LNCaP clone FGC (cell line): ENCODE results near the gene CCDC88C.
A peak's percentile ranks its signal among the peaks of the same experiment; 100 is the strongest.

Experiments used
- DNase-seq: peaks from one replicate; pipeline ENCODE4 v3.0.0-alpha.2; 2011; ENCODE audit warnings: low read depth
- H3K4me3 ChIP-seq: 2 replicates; pipeline ENCODE4 v1.5.1; 2011; ENCODE audit warnings: mild to moderate bottlenecking, low read depth, low read length, control low read depth
- TF ChIP-seq, protein P1 (sequence below): IDR thresholded peaks from 2 replicates; pipeline ENCODE4 v1.5.1; 2012; ENCODE audit warnings: mild to moderate bottlenecking; ENCODE audit not compliant: control insufficient read depth, insufficient read depth; ENCODE audit errors: extremely low read depth

The CCDC88C gene

DNA sequence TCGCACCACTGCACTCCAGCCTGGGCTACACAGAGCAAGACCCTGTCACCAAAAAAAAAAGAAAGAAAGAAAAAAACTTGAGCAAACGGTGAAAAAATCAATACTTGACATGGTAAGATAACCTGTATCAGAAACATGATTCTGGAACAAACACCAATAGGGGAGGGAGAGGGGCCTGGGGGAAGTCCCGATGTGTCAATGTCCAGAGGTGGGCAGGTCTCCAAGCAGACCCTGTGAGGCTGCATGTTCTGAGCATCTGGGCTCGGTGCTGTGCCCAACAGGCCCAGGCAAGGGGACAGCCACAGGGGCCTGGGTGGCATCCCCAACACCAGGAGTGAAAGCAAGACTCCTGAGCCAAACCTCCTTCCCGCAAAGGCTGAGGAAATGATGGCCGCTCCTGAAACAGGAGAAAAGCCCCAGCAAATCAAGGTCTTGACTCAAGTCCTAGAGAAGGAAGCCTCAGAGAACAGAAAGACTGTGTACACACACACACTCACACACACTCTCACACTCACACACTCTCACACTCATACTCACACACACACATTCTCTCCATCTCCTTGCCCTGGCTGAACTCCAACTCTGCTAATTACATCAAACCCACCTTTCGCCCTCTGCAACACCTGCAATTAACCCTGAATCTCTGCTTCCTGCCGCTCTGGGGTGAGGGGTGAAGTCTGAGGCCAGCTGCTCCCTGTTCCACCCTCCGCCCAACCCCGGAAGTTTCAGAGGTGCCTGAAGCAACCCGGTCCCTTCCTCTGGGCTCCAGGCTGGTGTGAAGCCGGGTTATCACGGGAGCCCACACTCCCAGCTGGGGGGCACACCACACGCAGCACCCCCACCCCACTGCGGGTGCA is 20.4 kb downstream of the CCDC88C start:
- no peak for DNase-seq
- no peak overlapping the region; the same call in 1 of the 2 replicates for H3K4me3 ChIP-seq
- TF ChIP-seq, protein P1, sequence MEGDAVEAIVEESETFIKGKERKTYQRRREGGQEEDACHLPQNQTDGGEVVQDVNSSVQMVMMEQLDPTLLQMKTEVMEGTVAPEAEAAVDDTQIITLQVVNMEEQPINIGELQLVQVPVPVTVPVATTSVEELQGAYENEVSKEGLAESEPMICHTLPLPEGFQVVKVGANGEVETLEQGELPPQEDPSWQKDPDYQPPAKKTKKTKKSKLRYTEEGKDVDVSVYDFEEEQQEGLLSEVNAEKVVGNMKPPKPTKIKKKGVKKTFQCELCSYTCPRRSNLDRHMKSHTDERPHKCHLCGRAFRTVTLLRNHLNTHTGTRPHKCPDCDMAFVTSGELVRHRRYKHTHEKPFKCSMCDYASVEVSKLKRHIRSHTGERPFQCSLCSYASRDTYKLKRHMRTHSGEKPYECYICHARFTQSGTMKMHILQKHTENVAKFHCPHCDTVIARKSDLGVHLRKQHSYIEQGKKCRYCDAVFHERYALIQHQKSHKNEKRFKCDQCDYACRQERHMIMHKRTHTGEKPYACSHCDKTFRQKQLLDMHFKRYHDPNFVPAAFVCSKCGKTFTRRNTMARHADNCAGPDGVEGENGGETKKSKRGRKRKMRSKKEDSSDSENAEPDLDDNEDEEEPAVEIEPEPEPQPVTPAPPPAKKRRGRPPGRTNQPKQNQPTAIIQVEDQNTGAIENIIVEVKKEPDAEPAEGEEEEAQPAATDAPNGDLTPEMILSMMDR, result no peak

DNA sequence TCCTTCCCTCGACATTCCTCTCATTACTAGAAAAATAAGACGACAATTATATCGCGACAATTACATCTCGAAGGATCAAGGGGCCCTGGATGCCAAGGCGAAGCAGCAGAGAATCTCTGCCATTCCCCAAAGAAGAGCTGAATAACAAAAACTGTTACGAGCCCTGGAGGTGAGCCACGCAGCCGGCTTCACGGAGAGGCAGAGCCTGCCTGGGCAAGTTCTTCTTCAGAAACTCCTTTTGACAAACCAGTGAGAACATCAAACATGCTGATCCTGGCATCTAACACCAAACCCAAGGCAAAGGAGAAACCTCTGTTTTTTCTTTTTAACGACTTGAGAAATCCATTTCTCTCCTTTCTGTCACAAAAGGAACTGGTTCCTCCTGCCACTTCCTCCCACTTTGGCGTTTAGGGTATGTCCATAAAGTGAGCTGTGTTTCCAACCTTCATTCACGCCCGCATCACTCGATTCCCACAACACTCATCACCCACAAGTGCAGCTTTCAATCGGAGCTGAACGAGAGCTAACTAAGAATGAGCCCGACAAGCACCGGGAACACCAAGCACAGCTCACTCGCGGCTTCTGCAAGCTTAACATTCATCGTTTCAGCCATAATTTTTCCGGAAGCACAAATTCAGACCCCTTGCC is 21.5 kb downstream of the CCDC88C start:
- peak overlapping the region; percentile 34 for H3K4me3 ChIP-seq
- DNase-seq, result peak; percentile 82
- TF ChIP-seq, protein P1, result no peak

DNA sequence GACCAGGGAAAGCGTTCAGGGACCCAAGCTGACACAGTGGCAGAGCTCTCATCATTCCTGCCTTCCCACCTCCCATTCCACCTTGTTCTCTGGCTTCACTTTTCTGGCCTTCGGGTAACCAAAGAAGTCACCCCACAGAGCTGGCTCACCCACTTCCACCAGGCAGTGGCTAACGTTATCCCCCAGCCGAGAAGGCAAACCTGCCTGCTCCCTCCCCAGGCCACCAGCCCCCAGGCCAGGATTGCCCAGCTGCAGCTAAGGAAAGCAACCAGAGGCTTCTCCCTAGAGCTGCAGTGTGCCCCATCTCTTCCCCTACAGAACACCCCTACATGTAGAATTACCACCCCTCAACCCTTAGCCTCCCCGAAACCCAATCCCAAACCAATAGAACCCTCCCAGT is 22.2 kb downstream of the CCDC88C start:
- TF ChIP-seq, protein P1, result no peak
- peak overlapping the region; percentile 34 for H3K4me3 ChIP-seq
- no peak for DNase-seq

DNA sequence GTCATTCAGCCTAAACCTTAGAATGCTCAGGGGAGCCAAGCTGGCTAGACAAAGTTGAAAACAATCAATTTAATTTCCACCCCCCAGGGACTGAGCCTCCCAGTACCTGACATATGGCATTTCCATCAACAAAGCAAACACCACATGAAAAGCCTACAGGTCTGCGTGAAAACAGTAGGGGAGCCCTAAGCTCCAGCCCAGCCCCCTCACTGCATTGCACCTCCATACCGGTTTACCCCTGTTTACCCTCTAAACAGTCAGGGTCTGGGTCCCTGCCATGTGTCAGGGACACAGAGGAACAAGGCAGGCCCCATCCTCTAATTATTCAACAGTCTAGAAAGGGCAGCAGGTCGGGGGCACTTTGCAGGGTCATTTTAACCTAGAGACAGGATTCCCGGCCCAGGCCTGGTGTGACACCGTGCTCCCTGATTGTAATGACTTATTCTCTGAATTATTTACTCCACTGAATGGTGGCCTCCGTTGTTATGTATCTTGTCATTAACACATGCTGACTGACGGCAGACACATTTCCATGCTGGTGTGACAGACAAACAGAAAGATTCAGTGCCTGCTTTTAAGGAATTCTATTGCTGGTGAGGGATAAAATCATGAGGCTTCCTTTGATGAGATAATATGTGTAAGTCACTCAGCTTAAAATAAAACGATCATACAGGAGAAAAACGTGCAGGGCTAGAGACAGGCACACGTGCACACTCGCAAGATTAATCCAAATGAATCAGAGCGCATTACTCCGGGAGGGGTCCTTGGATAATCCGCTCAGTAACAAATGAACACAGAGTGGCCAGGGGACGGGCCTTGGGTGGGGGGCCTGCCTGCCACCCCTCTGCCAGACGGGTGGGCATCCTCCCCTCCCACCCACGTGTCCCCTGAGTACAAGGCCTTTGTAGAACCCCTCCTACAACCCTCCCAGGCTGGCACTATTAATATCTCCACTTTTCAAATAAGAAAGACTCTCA is 23.2 kb downstream of the CCDC88C start:
- TF ChIP-seq, protein P1, result no peak
- no peak overlapping the region for H3K4me3 ChIP-seq
- no peak for DNase-seq

DNA sequence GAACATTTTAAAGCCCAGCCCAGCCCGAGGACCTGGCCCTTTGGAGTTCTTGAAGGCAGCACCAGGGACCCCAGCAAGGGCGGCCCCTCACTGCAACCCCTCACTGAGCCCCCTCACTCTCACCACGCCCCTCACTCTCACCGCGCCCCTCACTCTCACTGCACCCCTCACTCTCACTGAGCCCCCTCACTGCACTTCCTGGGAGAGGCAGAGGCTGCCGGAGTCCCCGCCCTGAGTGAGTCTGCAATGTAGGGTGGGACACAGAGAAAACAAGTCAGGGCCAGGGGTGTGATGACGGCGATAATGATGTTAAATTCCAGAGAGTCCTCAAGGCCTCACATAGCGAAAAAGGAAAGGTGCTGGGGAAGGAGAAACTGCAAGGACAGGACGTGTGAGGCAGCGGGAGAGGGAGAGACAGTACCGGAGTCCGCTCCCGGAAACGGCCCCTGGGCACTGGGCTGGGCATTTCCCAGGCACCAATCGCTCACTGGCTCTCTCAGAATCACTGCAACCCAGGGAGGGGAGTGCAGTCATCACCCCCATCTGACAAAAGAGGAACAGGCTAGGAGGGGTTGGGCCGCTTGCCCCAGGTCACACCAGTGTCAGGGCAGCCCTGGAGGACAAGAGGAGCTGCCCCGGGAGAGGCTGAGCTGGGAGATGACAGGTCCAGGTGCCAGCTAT is 24.9 kb downstream of the CCDC88C start:
- TF ChIP-seq, protein P1, result no peak
- H3K4me3 ChIP-seq, result no peak overlapping the region
- no peak for DNase-seq

DNA sequence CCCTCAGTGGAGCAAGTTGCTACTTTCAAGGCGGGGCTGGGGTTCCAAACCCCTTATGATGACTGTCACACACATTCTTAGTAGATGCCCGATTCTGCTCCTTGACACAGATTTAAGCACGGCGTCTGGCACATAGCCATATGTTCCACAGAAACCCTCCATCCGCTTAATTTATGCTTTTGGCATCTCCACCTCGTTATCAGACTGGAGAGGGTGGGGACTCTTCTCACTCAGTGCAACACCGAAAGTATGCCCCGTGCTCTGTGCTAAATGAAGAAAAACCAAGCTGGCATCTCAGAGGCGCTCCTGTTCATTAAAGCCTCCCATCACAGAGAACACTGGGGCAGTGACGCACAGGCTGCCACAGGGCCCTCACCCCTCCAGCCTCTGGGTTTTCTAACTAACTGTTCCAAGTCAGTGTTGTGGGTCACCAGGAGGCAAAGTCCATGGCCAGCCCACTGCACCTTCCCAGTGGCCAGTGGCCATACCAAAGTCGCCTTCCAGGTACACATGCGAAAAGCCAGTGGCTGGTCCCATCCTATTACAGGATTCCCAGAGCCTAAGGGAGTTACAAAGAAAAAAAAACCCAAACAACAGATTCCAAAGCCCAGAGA is 27.3 kb downstream of the CCDC88C start:
- TF ChIP-seq, protein P1, result no peak
- H3K4me3 ChIP-seq, result no peak overlapping the region
- no peak for DNase-seq
